ENCODE measurements around the gene STPG2. TPM values are rescaled to one million over a fixed set of nuclear protein-coding genes. Genes with fewer than 3 reads are reported as not detected.

Gene STPG2
- total and polyA plus RNA-seq, 2 of the 8 experiments (the other 6 are each of a cell fraction or from before 2014, with no cell fraction given): 0.03 TPM; not detected in 1

DNA sequence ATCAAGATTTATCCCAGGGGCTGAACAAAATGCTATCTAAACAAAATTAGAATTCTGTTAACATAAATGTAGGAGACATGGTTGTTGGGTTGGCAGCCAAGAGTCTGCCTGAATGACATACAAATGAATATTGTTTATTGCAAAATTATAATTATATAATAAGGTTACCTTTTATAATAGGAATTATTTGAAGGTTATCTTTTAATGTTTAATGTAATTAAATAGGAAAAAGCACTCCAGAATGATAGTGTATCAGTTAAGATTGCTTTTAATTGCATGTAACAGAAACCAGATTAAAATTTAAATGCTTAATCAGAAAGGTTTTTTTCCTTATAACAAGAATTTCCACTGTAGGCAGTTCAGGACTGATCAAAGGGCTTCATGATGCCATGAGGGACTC lies 42.0 kb upstream of the STPG2 start:
- ChIA-PET CTCF (ENCODE audit: partially characterized antibody) (interaction anchor here (0.6 to 0.7 kb wide), 2 partner anchors 22 to 35 kb away, joined by 3 to 4 read pairs; no protein-coding TSS in a partner anchor), POLR2A (ENCODE audit: partially characterized antibody) (interaction anchor here (0.6 kb wide), 1 partner anchor 1028 kb away, joined by 3 read pairs; no protein-coding TSS in a partner anchor)
- Histone ChIP-seq H3K27me3 (replicated peaks in 1 of 4; ENCODE audit: control insufficient read depth in 3 of 4, extremely low read depth in 1 of 4, insufficient read depth in 3 of 4, low read length in 3 of 4) (no peaks in the 10 kb centered on the region), H4K91ac (replicated peaks; ENCODE audit: insufficient read length, low read length) (no peak overlapping the region), H3K79me1 (ENCODE audit: low read depth, low read length) (no peaks in the 10 kb centered on the region), H2BK12ac (ENCODE audit: low read depth, low read length) (no peak overlapping the region), H3K4me2 (ENCODE audit: insufficient read depth in 1 of 2, low read depth in 2 of 2, low read length in 2 of 2) (no peak overlapping the region), H3K23me2 (ENCODE audit: low read depth, low read length) (no peaks in the 10 kb centered on the region), H2AFZ (ENCODE audit: low read length) (no peak overlapping the region), H2BK5ac (ENCODE audit: low read depth, low read length) (no peak overlapping the region), H3K56ac (replicated peaks; ENCODE audit: insufficient read length, low read depth, low read length) (no peak overlapping the region), H2BK120ac (replicated peaks; ENCODE audit: low read depth, low read length) (no peak overlapping the region), H3K27ac (ENCODE audit: low read depth, low read length) (no peak overlapping the region), H4K5ac (ENCODE audit: insufficient read length, low read depth, low read length) (no peak overlapping the region), H3K4ac (replicated peaks; ENCODE audit: insufficient read length, low read depth, low read length) (no peak overlapping the region), H3K9me3 (ENCODE audit: insufficient read depth in 2 of 2, low read depth in 1 of 2, low read length in 1 of 2) (peaks cover 0 to 4% of the 10 kb centered on the region in 2 experiments; a peak in 1 of 4 replicates), H3K4me1 (replicated peaks in 1 of 4; ENCODE audit: control insufficient read depth in 3 of 4, insufficient read depth in 4 of 4, low read length in 3 of 4) (no peaks in the 10 kb centered on the region), H3K14ac (ENCODE audit: insufficient read length) (no peak overlapping the region), H2BK15ac (ENCODE audit: low read length) (no peak overlapping the region), H3K18ac (ENCODE audit: extremely low read depth, low read length) (no peak overlapping the region), H3K9ac (replicated peaks in 1 of 4; ENCODE audit: extremely low read depth in 1 of 4, low read depth in 3 of 4, low read length in 3 of 4) (no peak overlapping the region), H3K4me3 (ENCODE audit: extremely low read depth in 1 of 4, insufficient read depth in 2 of 4, low read depth in 3 of 4, low read length in 4 of 4) (no peak overlapping the region), H2AK5ac (ENCODE audit: low read depth, low read length) (no peak overlapping the region), H4K20me1 (replicated peaks in 1 of 2; ENCODE audit: control insufficient read depth in 1 of 2, insufficient read depth in 2 of 2, low read length in 2 of 2) (no peaks in the 10 kb centered on the region), H4K8ac (ENCODE audit: extremely low read depth, insufficient read depth, low read length) (no peak overlapping the region), H3K36me3 (ENCODE audit: control insufficient read depth in 2 of 4, insufficient read depth in 4 of 4, low read length in 3 of 4) (no peaks in the 10 kb centered on the region), H3K79me2 (ENCODE audit: control insufficient read depth in 1 of 2, insufficient read depth in 2 of 2, low read length in 2 of 2) (no peaks in the 10 kb centered on the region), H2BK20ac (ENCODE audit: low read length) (no peak overlapping the region), H3K23ac (ENCODE audit: insufficient read length) (no peak overlapping the region)
- FAIRE-seq (no peak), DNase-seq (ENCODE audit: low read depth in 1 of 2, low spot score in 2 of 2) (no peak)
- no peak for TF ChIP-seq HDAC6 (IDR thresholded peaks at IDR 0.05; ENCODE audit: low read depth, low read length)
- TF ChIP-seq HDAC2 (IDR thresholded peaks at IDR 0.05; ENCODE audit: borderline replicate concordance in 1 of 2, low read depth in 2 of 2, low read length in 2 of 2): no peak
- TF ChIP-seq YY1 (IDR thresholded peaks at IDR 0.05; ENCODE audit: low read depth, low read length): no peak
- TF ChIP-seq RFX5 (IDR thresholded peaks at IDR 0.05; ENCODE audit: borderline replicate concordance, low read depth, low read length): no peak

Data from H1 (cell line).